Measurements from ENCODE around the gene TMEM163.

DNA sequence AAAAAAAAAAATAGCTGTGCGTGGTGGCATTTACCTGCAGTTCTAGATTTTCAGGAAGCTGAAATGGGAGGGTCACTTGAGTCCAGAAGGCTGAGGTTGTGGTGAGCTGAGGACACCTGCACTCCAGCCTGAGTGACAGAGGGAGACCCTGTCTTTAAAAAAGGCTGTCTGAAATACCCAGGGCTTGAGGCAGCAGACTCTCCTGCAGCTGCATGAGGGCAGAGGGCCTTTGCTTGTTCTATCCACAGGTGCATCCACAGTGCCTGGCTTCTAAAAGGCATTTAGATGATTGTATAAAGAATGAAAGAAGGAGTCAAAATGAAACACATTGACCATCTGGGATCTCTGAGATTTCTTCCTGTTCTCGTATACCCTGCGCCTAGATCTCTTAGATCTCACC is 312.1 kb downstream of the TMEM163 start:
- TF ChIP-seq, protein P1, sequence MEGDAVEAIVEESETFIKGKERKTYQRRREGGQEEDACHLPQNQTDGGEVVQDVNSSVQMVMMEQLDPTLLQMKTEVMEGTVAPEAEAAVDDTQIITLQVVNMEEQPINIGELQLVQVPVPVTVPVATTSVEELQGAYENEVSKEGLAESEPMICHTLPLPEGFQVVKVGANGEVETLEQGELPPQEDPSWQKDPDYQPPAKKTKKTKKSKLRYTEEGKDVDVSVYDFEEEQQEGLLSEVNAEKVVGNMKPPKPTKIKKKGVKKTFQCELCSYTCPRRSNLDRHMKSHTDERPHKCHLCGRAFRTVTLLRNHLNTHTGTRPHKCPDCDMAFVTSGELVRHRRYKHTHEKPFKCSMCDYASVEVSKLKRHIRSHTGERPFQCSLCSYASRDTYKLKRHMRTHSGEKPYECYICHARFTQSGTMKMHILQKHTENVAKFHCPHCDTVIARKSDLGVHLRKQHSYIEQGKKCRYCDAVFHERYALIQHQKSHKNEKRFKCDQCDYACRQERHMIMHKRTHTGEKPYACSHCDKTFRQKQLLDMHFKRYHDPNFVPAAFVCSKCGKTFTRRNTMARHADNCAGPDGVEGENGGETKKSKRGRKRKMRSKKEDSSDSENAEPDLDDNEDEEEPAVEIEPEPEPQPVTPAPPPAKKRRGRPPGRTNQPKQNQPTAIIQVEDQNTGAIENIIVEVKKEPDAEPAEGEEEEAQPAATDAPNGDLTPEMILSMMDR (IDR thresholded peaks at IDR 0.05) = no peak
- no peak for TF ChIP-seq POLR2A (IDR thresholded peaks at IDR 0.05)

Measured in thyroid gland (tissue), 4 donors.